Activated T-helper 2 cell treated with anti-CD3 and anti-CD28 coated beads, Interferon-gamma antibody, Interleukin-2, Interleukin-4, amounts not matched to agents 10 μg/mL and 5 μg/mL and 100 μg/mL, durations not matched to agents 14 hours and 24 hours and 36 hours (primary cell): ENCODE data around the gene PTPRN2. TPM values are rescaled to one million over a fixed set of nuclear protein-coding genes. Genes with fewer than 3 reads are reported as not detected.
"Not testable (repeated sequence)": the region's sequence is repeated elsewhere in the genome, so short reads cannot be mapped to it uniquely, and the experiment has no call there.

Experiments
- DNase-seq: peaks from one replicate; pipeline ENCODE4 v3.0.0; 2021; ENCODE audit warnings: low spot score
- H3K27ac Mint-ChIP-seq: one replicate; pipeline ENCODE4 v1.8.0; 2021; ENCODE audit warnings: mixed read lengths
- H3K27me3 Mint-ChIP-seq: one replicate; pipeline ENCODE4 v1.8.0; 2021; ENCODE audit warnings: low read depth, mixed read lengths
- H3K36me3 Mint-ChIP-seq: one replicate; pipeline ENCODE4 v1.8.0; 2021; ENCODE audit warnings: low read depth, mixed read lengths
- H3K4me1 Mint-ChIP-seq: one replicate; pipeline ENCODE4 v1.8.0; 2021; ENCODE audit warnings: low read depth, mixed read lengths
- H3K4me3 Mint-ChIP-seq: one replicate; pipeline ENCODE4 v1.8.0; 2021; ENCODE audit warnings: low read depth, mild to moderate bottlenecking, moderate library complexity, mixed read lengths
- H3K9me3 Mint-ChIP-seq: one replicate; pipeline ENCODE4 v1.8.0; 2021; ENCODE audit warnings: mixed read lengths
- intact Hi-C: fragments of 100-400 bp; cut with micrococcal nuclease; formaldehyde crosslinking; loops from one replicate; pipeline ENCODE4 v1.15.1; 2023
- total RNA-seq: library from RNA; stranded (reverse); gene quantifications from 2 replicates; pipeline ENCODE4 v1.2.3, GENCODE V29; 2022

The PTPRN2 gene
- total RNA-seq, 1 donor from 2014 or later, result 1.3 TPM

DNA sequence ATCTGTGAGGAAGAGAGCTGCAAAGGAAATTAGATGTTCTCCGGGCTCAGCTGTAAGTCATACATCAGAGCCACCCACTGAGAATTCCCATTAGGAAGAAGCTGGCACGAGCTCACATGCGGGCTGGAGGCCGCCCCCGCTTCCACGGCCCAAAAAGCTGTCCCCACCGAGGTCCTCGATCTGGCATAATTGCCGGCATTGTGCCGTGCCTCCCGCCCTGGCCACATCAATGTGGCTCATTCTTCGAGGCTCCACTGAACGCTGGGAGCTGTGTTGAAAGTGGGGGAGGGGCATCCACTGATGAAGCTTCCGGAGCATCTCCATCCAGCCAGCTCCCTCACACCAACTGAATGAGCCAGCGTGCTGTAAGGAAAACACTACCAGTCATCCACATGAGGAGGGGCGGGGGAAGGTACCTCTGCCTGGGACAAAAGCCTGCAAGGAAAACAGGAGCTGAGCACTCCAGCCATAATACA lies 173.1 kb downstream of the PTPRN2 start:
- peaks cover 11% of the 10 kb centered on the region for H3K9me3 Mint-ChIP-seq
- no peak overlapping the region for H3K27ac Mint-ChIP-seq
- H3K4me3 Mint-ChIP-seq, result no peak overlapping the region
- H3K4me1 Mint-ChIP-seq, result no peaks in the 10 kb centered on the region
- H3K36me3 Mint-ChIP-seq, result no peaks in the 10 kb centered on the region
- no peak for DNase-seq
- intact Hi-C loops, result no loop called here
- H3K27me3 Mint-ChIP-seq, result no peaks in the 10 kb centered on the region

DNA sequence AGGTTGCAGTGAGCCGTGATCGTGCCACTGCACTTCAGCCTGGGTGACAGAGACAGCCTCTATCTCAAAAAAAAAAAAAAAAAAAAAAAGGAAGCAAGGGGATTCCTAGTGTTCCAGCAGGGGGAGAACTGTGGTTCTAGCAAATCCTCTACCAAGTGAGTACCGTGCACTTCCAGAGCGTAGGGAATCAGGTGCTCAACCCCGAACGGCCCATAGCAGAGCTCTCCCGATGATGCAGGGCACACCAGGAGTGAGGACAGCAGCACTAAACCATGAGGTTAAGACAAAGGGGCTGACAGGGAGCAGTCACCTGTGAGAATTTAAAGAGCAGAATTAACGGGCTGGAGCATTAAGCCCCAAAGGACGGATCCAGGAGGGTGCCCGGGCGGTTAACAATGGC lies 173.6 kb downstream of the PTPRN2 start:
- intact Hi-C loops, result no loop called here
- Mint-ChIP-seq H3K27me3 (no peaks in the 10 kb centered on the region), H3K27ac (no peak overlapping the region), H3K4me1 (no peaks in the 10 kb centered on the region), H3K4me3 (no peak overlapping the region), H3K36me3 (no peaks in the 10 kb centered on the region), H3K9me3 (peaks cover 11% of the 10 kb centered on the region)
- no peak for DNase-seq

- H3K27me3 Mint-ChIP-seq, result no peaks in the 10 kb centered on the region
- intact Hi-C loops, result no loop called here
Measured at GRCh38 chr7:158411232-158411950, 176.2 kb downstream of the PTPRN2 start.

DNA sequence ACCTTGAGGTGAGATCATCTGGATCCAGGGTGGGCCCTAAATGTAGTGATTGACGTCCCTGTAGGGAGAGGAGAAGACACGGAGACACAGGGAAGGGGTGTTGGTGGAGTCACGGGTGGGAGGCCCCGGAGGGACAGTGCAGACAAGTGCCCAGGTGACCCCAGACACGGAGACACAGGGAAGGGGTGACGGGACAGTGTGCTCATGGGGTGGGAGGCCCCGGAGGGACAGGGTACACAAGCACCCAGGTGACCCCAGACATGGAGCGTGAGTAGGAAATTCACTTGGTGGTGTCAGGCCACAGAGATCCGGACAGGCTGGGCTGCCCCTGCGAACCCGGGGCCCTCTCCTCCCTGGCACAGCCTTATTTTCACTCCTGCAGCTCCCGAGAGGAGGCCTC lies 176.9 kb downstream of the PTPRN2 start:
- intact Hi-C loops, result no loop called here
- no peaks in the 10 kb centered on the region for H3K36me3 Mint-ChIP-seq
- H3K27ac Mint-ChIP-seq, result no peak overlapping the region
- H3K4me1 Mint-ChIP-seq, result no peaks in the 10 kb centered on the region
- H3K27me3 Mint-ChIP-seq, result no peaks in the 10 kb centered on the region
- H3K4me3 Mint-ChIP-seq, result no peak overlapping the region
- H3K9me3 Mint-ChIP-seq, result no peaks in the 10 kb centered on the region
- no peak for DNase-seq

More at GRCh38 chr7:158411232-158411950, 176.2 kb downstream of the PTPRN2 start:
- Mint-ChIP-seq H3K27ac (no peak overlapping the region), H3K4me3 (no peak overlapping the region), H3K36me3 (no peaks in the 10 kb centered on the region), H3K4me1 (no peaks in the 10 kb centered on the region), H3K9me3 (no peaks in the 10 kb centered on the region)
- DNase-seq, result no peak

DNA sequence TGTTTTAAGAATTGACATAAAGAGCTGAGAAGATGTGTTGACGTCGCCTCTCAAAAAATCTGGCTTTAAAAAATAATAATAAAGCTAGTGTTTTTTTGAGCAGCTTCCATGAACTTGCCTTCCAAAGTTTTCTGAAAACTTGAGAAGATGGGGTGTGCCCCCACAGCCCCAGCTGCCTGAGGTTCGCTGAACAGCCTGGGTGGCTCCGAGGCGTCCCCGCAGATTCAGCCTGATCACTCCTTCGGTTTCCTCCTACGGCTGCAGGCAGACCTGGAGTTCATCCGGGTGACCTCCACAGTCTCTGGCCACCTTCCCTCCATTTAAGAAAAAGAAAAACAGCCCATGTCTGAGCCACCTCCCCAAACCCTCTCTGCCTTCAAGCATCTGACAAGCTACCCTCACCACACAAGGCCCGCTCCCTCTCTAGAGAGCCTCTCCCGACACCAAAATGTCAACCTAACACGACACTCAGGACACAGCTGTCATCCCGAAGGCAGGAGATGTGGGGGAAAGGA lies 177.8 kb downstream of the PTPRN2 start:
- no peaks in the 10 kb centered on the region for H3K4me1 Mint-ChIP-seq
- H3K27me3 Mint-ChIP-seq, result no peaks in the 10 kb centered on the region
- DNase-seq, result no peak
- no peak overlapping the region for H3K4me3 Mint-ChIP-seq
- intact Hi-C loops, result no loop called here
- no peak overlapping the region for H3K27ac Mint-ChIP-seq
- H3K36me3 Mint-ChIP-seq, result no peaks in the 10 kb centered on the region
- no peaks in the 10 kb centered on the region for H3K9me3 Mint-ChIP-seq

GRCh38 chr7:158409120-158409519 lies 178.5 kb downstream of the PTPRN2 start:
- Mint-ChIP-seq H3K27ac (no peak overlapping the region), H3K4me1 (no peaks in the 10 kb centered on the region), H3K9me3 (no peaks in the 10 kb centered on the region), H3K36me3 (no peaks in the 10 kb centered on the region), H3K27me3 (no peaks in the 10 kb centered on the region), H3K4me3 (no peak overlapping the region)
- intact Hi-C loops, result no loop called here
- no peak for DNase-seq

- H3K36me3 Mint-ChIP-seq, result no peaks in the 10 kb centered on the region
Measured at GRCh38 chr7:158408318-158408920, 179.2 kb downstream of the PTPRN2 start.

DNA sequence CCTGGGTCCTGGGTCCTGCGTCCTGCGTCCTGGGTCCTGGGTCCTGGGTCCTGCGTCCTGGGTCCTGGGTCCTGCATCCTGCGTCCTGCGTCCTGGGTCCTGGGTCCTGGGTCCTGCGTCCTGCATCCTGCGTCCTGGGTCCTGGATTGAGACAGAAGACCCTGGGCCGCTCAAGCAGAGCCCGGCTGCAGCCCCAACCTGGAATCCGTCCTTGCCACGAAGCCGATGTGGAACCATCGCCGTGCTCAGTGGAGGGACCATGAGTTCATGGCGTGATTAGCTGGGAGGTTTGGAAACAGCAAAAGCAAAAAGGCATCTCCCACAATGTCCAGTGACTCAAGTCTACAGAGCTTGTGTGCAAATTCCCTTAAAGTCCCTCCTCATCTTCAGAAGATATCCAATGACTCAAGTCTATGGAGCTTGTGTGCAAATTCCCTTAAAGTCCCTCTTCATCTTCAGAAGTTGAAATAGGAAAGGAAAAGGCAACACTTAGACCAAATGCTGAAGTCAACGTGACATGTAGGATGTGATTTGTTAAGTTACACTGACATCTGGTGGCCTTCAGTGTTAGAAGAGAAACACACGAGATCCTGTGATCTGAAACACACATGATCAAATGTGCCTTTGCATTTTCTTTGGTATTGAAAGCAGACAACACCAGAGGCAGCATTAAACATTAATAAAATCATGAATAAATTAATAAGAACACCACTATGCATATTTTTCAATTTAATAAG lies 179.9 kb downstream of the PTPRN2 start:
- no peaks in the 10 kb centered on the region for H3K27me3 Mint-ChIP-seq
- no peaks in the 10 kb centered on the region for H3K36me3 Mint-ChIP-seq
- no peak for DNase-seq
- H3K4me3 Mint-ChIP-seq, result no peak overlapping the region
- intact Hi-C loops, result no loop called here
- H3K4me1 Mint-ChIP-seq, result no peaks in the 10 kb centered on the region
- no peak overlapping the region for H3K27ac Mint-ChIP-seq
- H3K9me3 Mint-ChIP-seq, result no peaks in the 10 kb centered on the region

More at GRCh38 chr7:158408318-158408920, 179.2 kb downstream of the PTPRN2 start:
- Mint-ChIP-seq H3K4me3 (no peak overlapping the region), H3K4me1 (no peaks in the 10 kb centered on the region), H3K27me3 (no peaks in the 10 kb centered on the region), H3K9me3 (no peaks in the 10 kb centered on the region), H3K27ac (no peak overlapping the region)
- no peak for DNase-seq
- intact Hi-C loops, result no loop called here

- Mint-ChIP-seq H3K9me3 (no peaks in the 10 kb centered on the region), H3K4me3 (no peak overlapping the region), H3K36me3 (no peaks in the 10 kb centered on the region), H3K27ac (no peak overlapping the region), H3K4me1 (no peaks in the 10 kb centered on the region), H3K27me3 (no peaks in the 10 kb centered on the region)
- intact Hi-C loops, result no loop called here
- DNase-seq, result no peak
Measured at GRCh38 chr7:158406801-158407200, 180.8 kb downstream of the PTPRN2 start.

DNA sequence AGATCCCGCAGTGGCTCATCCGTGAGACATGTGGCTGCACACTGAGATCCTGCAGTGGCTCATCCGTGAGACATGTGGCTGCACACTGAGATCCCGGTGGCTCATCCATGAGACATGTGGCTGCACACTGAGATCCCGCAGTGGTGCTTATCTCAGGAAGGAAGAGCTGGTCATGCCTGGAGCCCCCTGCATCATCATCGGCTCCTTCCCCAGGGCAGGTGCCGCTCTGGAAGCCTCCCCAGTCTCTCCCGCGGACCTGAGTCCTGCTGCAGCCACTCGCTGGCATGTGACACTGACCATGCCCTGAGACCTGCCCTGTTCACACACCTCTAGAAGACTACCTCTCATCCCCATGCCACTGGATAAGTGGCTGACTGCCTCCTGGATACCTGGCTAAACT lies 181.3 kb downstream of the PTPRN2 start:
- Mint-ChIP-seq H3K27ac (no peak overlapping the region), H3K4me3 (no peak overlapping the region), H3K36me3 (no peaks in the 10 kb centered on the region), H3K27me3 (no peaks in the 10 kb centered on the region), H3K4me1 (no peaks in the 10 kb centered on the region), H3K9me3 (no peaks in the 10 kb centered on the region)
- DNase-seq, result no peak
- intact Hi-C loops, result no loop called here

- not testable (repeated sequence) for H3K36me3 Mint-ChIP-seq
Measured at GRCh38 chr7:158405771-158406170, 181.9 kb downstream of the PTPRN2 start.

DNA sequence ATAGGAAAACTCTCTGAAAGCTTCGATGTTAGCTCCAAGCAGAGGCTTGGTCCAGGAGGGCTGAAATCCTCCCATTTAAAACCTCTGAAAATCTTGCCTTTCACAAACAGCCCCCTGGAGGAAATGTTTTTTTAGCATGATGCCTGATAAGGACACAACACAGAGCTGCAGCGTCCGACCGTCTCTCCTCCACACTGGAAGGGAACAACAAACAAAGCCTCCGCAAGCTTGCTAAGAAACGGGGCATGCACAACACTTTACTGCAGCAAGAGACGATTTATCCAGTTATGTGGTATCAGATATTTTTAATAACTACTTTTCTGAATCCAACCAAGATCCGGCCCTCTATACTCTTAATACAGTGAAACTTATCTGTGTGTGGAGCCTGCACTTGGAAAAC lies 182.3 kb downstream of the PTPRN2 start:
- no peak overlapping the region for H3K4me3 Mint-ChIP-seq
- H3K36me3 Mint-ChIP-seq, result no peaks in the 10 kb centered on the region
- no peak overlapping the region for H3K27ac Mint-ChIP-seq
- no peaks in the 10 kb centered on the region for H3K27me3 Mint-ChIP-seq
- intact Hi-C loops, result no loop called here
- H3K4me1 Mint-ChIP-seq, result no peaks in the 10 kb centered on the region
- no peaks in the 10 kb centered on the region for H3K9me3 Mint-ChIP-seq
- DNase-seq, result no peak

More at GRCh38 chr7:158405771-158406170, 181.9 kb downstream of the PTPRN2 start:
- intact Hi-C loops, H3K27me3 Mint-ChIP-seq, H3K4me3 Mint-ChIP-seq, DNase-seq, H3K4me1 Mint-ChIP-seq, H3K9me3 Mint-ChIP-seq, H3K27ac Mint-ChIP-seq: not testable (repeated sequence)
